IMR-90 (cell line): ENCODE measurements around the gene RBMS3. TPM values are rescaled to one million over a fixed set of nuclear protein-coding genes. Genes with fewer than 3 reads are reported as not detected.

Experiments used
- ATAC-seq: fragments of 200-7000 bp; cut with Tn5 transposase; 2 replicates; pipeline ENCODE4 v1.9.1; 2020; ENCODE audit warnings: low read depth, mild to moderate bottlenecking, moderate library complexity
- BruUV-seq: library from RNA; stranded (reverse); fragments of 400-500 nt; replicated peaks from 2 replicates; lab custom pipeline; 2021; lab: Mats Ljungman, UMichigan
- CTCF ChIA-PET: fragments of 300-600 bp; formaldehyde crosslinking; extraction: SDS; loops from one replicate; lab custom pipeline; 2021; ENCODE audit warnings: antibody characterized with exemption; lab: Yijun Ruan, JAX
- POLR2A ChIA-PET: fragments of 300-600 bp; sonication (Branson Sonifier 250); formaldehyde crosslinking; loops from one replicate; lab custom pipeline; 2022; ENCODE audit warnings: antibody characterized with exemption; ENCODE audit not compliant: unreplicated experiment; lab: Charles Lee
- DNase-seq: peaks from one replicate; pipeline ENCODE4 v3.0.0; 2013
- H2AFZ ChIP-seq: replicated peaks from 2 replicates; pipeline ENCODE3; 2013; ENCODE audit warnings: low read length, mild to moderate bottlenecking; ENCODE audit not compliant: poor library complexity
- H2AK5ac ChIP-seq: 2 replicates; pipeline ENCODE4 v1.6.1; 2013; ENCODE audit warnings: low read depth, low read length, inconsistent platforms
- H2AK9ac ChIP-seq: replicated peaks from 2 replicates; pipeline ENCODE3; 2013; ENCODE audit warnings: mild to moderate bottlenecking, low read depth, low read length, moderate library complexity; ENCODE audit not compliant: poor library complexity
- H2BK120ac ChIP-seq: 2 replicates; pipeline ENCODE4 v1.6.1; 2013; ENCODE audit warnings: low read depth, low read length, inconsistent platforms
- H2BK15ac ChIP-seq: 3 replicates; pipeline ENCODE4 v1.6.1; 2013; ENCODE audit warnings: low read depth, low read length, inconsistent platforms
- H2BK20ac ChIP-seq: 2 replicates; pipeline ENCODE4 v1.6.1; 2013; ENCODE audit warnings: low read depth, mild to moderate bottlenecking, inconsistent platforms, low read length, moderate library complexity
- H2BK5ac ChIP-seq: 2 replicates; pipeline ENCODE4 v1.6.1; 2013; ENCODE audit warnings: mild to moderate bottlenecking, low read depth, low read length, inconsistent platforms; ENCODE audit not compliant: poor library complexity, severe bottlenecking
- H3K14ac ChIP-seq: replicated peaks from 2 replicates; pipeline ENCODE4 v1.6.1; 2013; ENCODE audit warnings: low read depth, low read length, inconsistent platforms
- H3K18ac ChIP-seq: 2 replicates; pipeline ENCODE4 v1.6.1; 2013; ENCODE audit warnings: low read depth, low read length, control low read depth
- H3K23ac ChIP-seq: 2 replicates; pipeline ENCODE4 v1.6.1; 2013; ENCODE audit warnings: low read depth, low read length, inconsistent platforms
- H3K27ac ChIP-seq: 2 replicates; pipeline ENCODE4 v1.5.1; 2013; ENCODE audit warnings: mild to moderate bottlenecking, control low read depth, low read length; ENCODE audit not compliant: insufficient read depth
- H3K27me3 ChIP-seq: 2 replicates; pipeline ENCODE4 v1.6.1; 2013; ENCODE audit warnings: low read length; ENCODE audit not compliant: control insufficient read depth, insufficient read depth
- H3K36me3 ChIP-seq: 2 replicates; pipeline ENCODE4 v1.6.1; 2013; ENCODE audit warnings: low read length, mixed read lengths; ENCODE audit not compliant: control insufficient read depth, insufficient read depth
- H3K4ac ChIP-seq: 2 replicates; pipeline ENCODE4 v1.6.1; 2013; ENCODE audit warnings: low read depth, low read length, inconsistent platforms
- H3K4me1 ChIP-seq: 2 replicates; pipeline ENCODE4 v1.6.1; 2013; ENCODE audit warnings: low read length, mixed read lengths; ENCODE audit not compliant: control insufficient read depth, insufficient read depth
- H3K4me2 ChIP-seq: 2 replicates; pipeline ENCODE4 v1.6.1; 2013; ENCODE audit warnings: low read depth, mild to moderate bottlenecking, control low read depth, low read length, moderate library complexity
- H3K4me3 ChIP-seq: 2 replicates; pipeline ENCODE4 v1.5.1; 2013; ENCODE audit warnings: low read depth, mild to moderate bottlenecking, control low read depth, low read length, moderate library complexity; ENCODE audit not compliant: insufficient read depth
- H3K56ac ChIP-seq: 2 replicates; pipeline ENCODE4 v1.6.1; 2013; ENCODE audit warnings: low read length, inconsistent platforms; ENCODE audit not compliant: insufficient read depth; ENCODE audit errors: extremely low read depth
- H3K79me1 ChIP-seq, 2 experiments: 2 replicates each; pipeline ENCODE4 v1.6.1; 2013; ENCODE audit warnings: low read length in 2 of 2, inconsistent platforms in 1 of 2, low read depth in 1 of 2
- H3K9ac ChIP-seq: 2 replicates; pipeline ENCODE4 v1.6.1; 2013; ENCODE audit warnings: low read depth, low read length, control low read depth
- H3K9me1 ChIP-seq: 2 replicates; pipeline ENCODE4 v1.6.1; 2013; ENCODE audit warnings: low read length, inconsistent platforms; ENCODE audit not compliant: insufficient read depth
- H3K9me3 ChIP-seq: 2 replicates; pipeline ENCODE4 v1.6.1; 2013; ENCODE audit warnings: low read length; ENCODE audit not compliant: control insufficient read depth, insufficient read depth
- H4K20me1 ChIP-seq: 2 replicates; pipeline ENCODE4 v1.6.1; 2013; ENCODE audit warnings: low read length, inconsistent platforms; ENCODE audit not compliant: insufficient read depth
- H4K5ac ChIP-seq: 2 replicates; pipeline ENCODE4 v1.6.1; 2013; ENCODE audit warnings: mild to moderate bottlenecking, low read depth, low read length, control low read depth
- H4K8ac ChIP-seq, 2 experiments: 2 replicates each; pipeline ENCODE4 v1.6.1; 2013; ENCODE audit warnings: low read depth in 2 of 2, low read length in 2 of 2, control low read depth in 1 of 2, inconsistent platforms in 1 of 2
- H4K91ac ChIP-seq: 2 replicates; pipeline ENCODE4 v1.6.1; 2013; ENCODE audit warnings: low read depth, low read length, inconsistent platforms; ENCODE audit not compliant: insufficient read depth
- BHLHE40 ChIP-seq: fragments of 150-350 bp; IDR thresholded peaks from 2 replicates; pipeline ENCODE4 v1.6.1; 2016; ENCODE audit warnings: mild to moderate bottlenecking, low read depth, low read length
- MAZ ChIP-seq: IDR thresholded peaks from 2 replicates; pipeline ENCODE4 v1.6.1; 2012; ENCODE audit warnings: low read depth, mild to moderate bottlenecking, low read length, improper control_type of control experiment, moderate library complexity, borderline replicate concordance
- RAD21 ChIP-seq: IDR thresholded peaks from 2 replicates; pipeline ENCODE4 v1.6.1; 2012; ENCODE audit warnings: low read length, improper control_type of control experiment
- RCOR1 ChIP-seq: IDR thresholded peaks from 2 replicates; pipeline ENCODE4 v1.6.1; 2012; ENCODE audit warnings: mild to moderate bottlenecking, low read length, improper control_type of control experiment; ENCODE audit not compliant: insufficient replicate concordance
- RFX5 ChIP-seq: IDR thresholded peaks from 2 replicates; pipeline ENCODE4 v1.8.0; 2012; ENCODE audit warnings: low read depth, mild to moderate bottlenecking, low read length, moderate library complexity
- SMC3 ChIP-seq: fragments of 150-350 bp; IDR thresholded peaks from 2 replicates; pipeline ENCODE4 v1.6.1; 2016; ENCODE audit warnings: low read depth, mild to moderate bottlenecking, antibody characterized with exemption, low read length, moderate library complexity
- WGBS, 2 experiments: methylation state at CpG; one replicate each; pipeline versions ENCODE4 v1.1.5 to v1.1.7; 2013; ENCODE audit warnings: missing lambda C conversion rate in 2 of 2; ENCODE audit not compliant: insufficient read length in 1 of 2; ENCODE audit errors: extremely low coverage in 2 of 2; 5-methylcytosine and 5-hydroxymethylcytosine counted together
- dilution Hi-C: fragments of 300-500 bp; cut with HindIII; formaldehyde crosslinking; loops from one replicate; pipeline ENCODE4 v1.14.3; 2018; ENCODE audit warnings: low sequenced_read_pairs; ENCODE audit not compliant: unreplicated experiment
- in situ Hi-C: fragments of 300-500 bp; cut with MboI; formaldehyde crosslinking; loops from 3 replicates; pipeline ENCODE4 v1.14.3; 2019; ENCODE audit warnings: low sequenced_read_pairs, inconsistent platforms, mixed read lengths
- intact Hi-C: fragments of 100-400 bp; cut with micrococcal nuclease; formaldehyde crosslinking; loops from 2 replicates; pipeline ENCODE4 v1.10.0; 2022
- polyA plus RNA-seq, 3 experiments: library from polyadenylated mRNA; depleted of rRNA; stranded (reverse); fragments of >200 nt; gene quantifications; 2 replicates each; pipeline ENCODE4 v1.2.3, GENCODE V29; 2012; ENCODE audit warnings: low replicate concordance in 1 of 3
- total RNA-seq: library from RNA; depleted of rRNA; stranded (reverse); fragments of >200 nt; gene quantifications from 2 replicates; pipeline ENCODE4 v1.2.3, GENCODE V29; 2012
- TF ChIP-seq, protein P1 (sequence below): conservative IDR thresholded peaks from 2 replicates; pipeline ENCODE4 v1.5.1; 2012; ENCODE audit warnings: mild to moderate bottlenecking, low read depth, low read length, improper control_type of control experiment
- TF ChIP-seq, protein P2 (sequence below): fragments of 150-350 bp; IDR thresholded peaks from 2 replicates; pipeline ENCODE4 v1.6.1; 2017; ENCODE audit warnings: mild to moderate bottlenecking, antibody characterized with exemption, low read length, low read depth

RBMS3 gene
- total and polyA plus RNA-seq, 2 of the 4 experiments (the other 2 are of a cell fraction), result 15.2 to 127 TPM

DNA sequence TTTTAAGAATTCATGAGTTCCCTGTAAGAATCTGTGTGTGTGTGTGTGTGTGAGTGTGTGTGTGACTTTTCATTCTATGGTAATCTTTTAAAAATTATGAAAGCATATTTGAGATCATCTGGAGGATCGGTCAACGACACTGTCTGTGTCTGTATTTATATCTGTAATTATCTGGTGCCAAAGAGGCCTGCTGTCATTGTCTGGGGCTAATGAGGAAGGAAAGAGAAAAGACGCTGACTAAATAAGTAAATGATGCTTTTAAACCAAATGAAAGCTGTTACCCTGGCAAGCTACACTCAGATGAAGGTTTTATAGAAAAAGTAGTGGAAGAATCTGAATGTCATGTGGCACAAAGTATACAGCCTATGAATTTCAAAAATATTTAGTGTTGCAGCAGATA, 439.8 kb downstream of the RBMS3 start:
- intact Hi-C loops, result no loop called here
- POLR2A ChIA-PET, result no interaction called here
- H3K4me3 ChIP-seq, result no peak overlapping the region
- no CpG with 5 or more reads among the region's 3 CpGs for WGBS, 2 experiments
- in situ Hi-C loops, result no loop called here
- H4K8ac ChIP-seq, result no peak overlapping the region
- CTCF ChIA-PET, result no interaction called here
- H2BK15ac ChIP-seq, result no peak overlapping the region
- H3K4me1 ChIP-seq, result peaks cover 2% of the 10 kb centered on the region; the same call in 1 of the 2 replicates
- no peak overlapping the region for H3K9ac ChIP-seq
- DNase-seq (no peak), ATAC-seq (no peak)
- H3K14ac ChIP-seq, result no peak overlapping the region
- no peaks in the 10 kb centered on the region for H4K20me1 ChIP-seq
- TF ChIP-seq RAD21 (no peak), MAZ (no peak), RCOR1 (no peak), BHLHE40 (no peak), SMC3 (no peak), RFX5 (no peak)
- TF ChIP-seq, protein P1, sequence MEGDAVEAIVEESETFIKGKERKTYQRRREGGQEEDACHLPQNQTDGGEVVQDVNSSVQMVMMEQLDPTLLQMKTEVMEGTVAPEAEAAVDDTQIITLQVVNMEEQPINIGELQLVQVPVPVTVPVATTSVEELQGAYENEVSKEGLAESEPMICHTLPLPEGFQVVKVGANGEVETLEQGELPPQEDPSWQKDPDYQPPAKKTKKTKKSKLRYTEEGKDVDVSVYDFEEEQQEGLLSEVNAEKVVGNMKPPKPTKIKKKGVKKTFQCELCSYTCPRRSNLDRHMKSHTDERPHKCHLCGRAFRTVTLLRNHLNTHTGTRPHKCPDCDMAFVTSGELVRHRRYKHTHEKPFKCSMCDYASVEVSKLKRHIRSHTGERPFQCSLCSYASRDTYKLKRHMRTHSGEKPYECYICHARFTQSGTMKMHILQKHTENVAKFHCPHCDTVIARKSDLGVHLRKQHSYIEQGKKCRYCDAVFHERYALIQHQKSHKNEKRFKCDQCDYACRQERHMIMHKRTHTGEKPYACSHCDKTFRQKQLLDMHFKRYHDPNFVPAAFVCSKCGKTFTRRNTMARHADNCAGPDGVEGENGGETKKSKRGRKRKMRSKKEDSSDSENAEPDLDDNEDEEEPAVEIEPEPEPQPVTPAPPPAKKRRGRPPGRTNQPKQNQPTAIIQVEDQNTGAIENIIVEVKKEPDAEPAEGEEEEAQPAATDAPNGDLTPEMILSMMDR, result no peak
- TF ChIP-seq, protein P2, sequence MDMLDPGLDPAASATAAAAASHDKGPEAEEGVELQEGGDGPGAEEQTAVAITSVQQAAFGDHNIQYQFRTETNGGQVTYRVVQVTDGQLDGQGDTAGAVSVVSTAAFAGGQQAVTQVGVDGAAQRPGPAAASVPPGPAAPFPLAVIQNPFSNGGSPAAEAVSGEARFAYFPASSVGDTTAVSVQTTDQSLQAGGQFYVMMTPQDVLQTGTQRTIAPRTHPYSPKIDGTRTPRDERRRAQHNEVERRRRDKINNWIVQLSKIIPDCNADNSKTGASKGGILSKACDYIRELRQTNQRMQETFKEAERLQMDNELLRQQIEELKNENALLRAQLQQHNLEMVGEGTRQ, result no peak
- H2BK20ac ChIP-seq, result no peak overlapping the region
- H2AK9ac ChIP-seq, result no peak overlapping the region
- no peak overlapping the region for H2AK5ac ChIP-seq
- no peak overlapping the region for H2AFZ ChIP-seq
- no peak overlapping the region for H4K5ac ChIP-seq
- no TSS peak for BruUV-seq
- H3K27me3 ChIP-seq, result no peaks in the 10 kb centered on the region
- H3K27ac ChIP-seq, result no peak overlapping the region
- no peaks in the 10 kb centered on the region for H3K36me3 ChIP-seq
- H3K23ac ChIP-seq, result no peak overlapping the region
- no peak overlapping the region for H4K91ac ChIP-seq
- dilution Hi-C loops, result no loop called here
- H3K9me3 ChIP-seq, result no peaks in the 10 kb centered on the region
- H3K4ac ChIP-seq, result no peak overlapping the region
- H2BK5ac ChIP-seq, result no peak overlapping the region
- no peaks in the 10 kb centered on the region for H3K9me1 ChIP-seq
- H3K79me1 ChIP-seq, result peaks cover 6 to 12% of the 10 kb centered on the region in 2 experiments
- H3K4me2 ChIP-seq, result no peak overlapping the region
- H2BK120ac ChIP-seq, result no peak overlapping the region
- no peak overlapping the region for H3K18ac ChIP-seq
- H3K56ac ChIP-seq, result no peak overlapping the region
